ENCODE results near the gene ICAM4.

DNA sequence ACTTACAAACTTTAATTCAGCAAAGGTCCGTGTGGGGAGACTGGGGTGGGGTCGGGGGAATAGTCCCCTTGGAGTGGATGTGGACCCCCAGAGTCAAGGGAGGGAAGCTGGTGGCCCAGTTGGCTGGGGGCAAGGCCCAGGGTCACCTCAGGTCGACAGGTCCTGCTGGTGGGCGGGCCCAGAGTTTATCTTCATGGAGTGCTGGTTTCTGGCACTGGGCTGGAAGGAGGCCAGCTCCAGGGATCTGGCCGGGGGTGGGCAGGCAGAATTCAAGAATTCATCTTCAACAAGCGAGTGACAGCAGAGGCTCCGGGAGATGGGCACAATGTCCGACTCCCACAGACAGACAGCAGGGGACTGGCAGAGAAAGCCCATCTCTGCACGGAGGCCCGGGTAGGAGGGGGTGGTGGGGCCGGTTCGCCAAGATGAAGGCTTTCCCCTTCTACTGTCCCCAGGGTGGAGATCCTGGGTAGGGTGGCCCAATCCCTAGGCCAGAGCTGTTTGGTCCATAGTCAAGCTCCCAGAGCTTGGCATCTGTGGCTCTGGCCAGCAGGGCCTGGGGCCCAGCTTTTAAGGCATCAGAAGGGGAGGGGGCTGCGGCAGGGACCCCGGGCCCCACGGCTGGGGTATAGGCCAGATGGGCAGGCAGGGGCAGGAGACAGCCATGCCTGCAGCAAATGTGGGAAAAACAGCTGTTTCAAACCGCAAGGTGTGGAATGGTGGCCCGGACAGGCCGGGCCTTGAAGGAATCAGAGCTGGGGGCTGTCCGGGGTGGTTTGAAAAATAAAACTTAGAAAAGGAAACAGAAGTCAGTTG lies 29.7 kb downstream of the ICAM4 start:
- TF ChIP-seq PTTG1 (tag; IDR thresholded peaks at IDR 0.05; ENCODE audit: low read depth) = no peak
- no peak for TF ChIP-seq HIVEP1 (CRISPR knock-in tag; IDR thresholded peaks at IDR 0.05)
- TF ChIP-seq MAFK (IDR thresholded peaks at IDR 0.05; ENCODE audit: low read length) = no peak
